C4-2B (cell line): ENCODE data around the gene FAM184B.

Experiments used
- H3K27ac ChIP-seq: fragments of 450-650 bp; 2 replicates; pipeline ENCODE4 v1.5.1; 2017
- ZFX ChIP-seq: fragments of 450-650 bp; IDR thresholded peaks from 2 replicates; pipeline ENCODE4 v1.6.1; 2017
- TF ChIP-seq, protein P1 (sequence below): fragments of 450-650 bp; conservative IDR thresholded peaks from 2 replicates; pipeline ENCODE4 v1.5.1; 2017; ENCODE audit warnings: mild to moderate bottlenecking

FAM184B gene

GRCh38 chr4:17614416-17615299 is 166.8 kb downstream of the FAM184B start, which contains the start of gene MED28:
MED28 (plus strand) TSS chr4:17614641; CDS start chr4:17614655, 14 bp downstream.
- no peak for TF ChIP-seq ZFX
- TF ChIP-seq, protein P1, sequence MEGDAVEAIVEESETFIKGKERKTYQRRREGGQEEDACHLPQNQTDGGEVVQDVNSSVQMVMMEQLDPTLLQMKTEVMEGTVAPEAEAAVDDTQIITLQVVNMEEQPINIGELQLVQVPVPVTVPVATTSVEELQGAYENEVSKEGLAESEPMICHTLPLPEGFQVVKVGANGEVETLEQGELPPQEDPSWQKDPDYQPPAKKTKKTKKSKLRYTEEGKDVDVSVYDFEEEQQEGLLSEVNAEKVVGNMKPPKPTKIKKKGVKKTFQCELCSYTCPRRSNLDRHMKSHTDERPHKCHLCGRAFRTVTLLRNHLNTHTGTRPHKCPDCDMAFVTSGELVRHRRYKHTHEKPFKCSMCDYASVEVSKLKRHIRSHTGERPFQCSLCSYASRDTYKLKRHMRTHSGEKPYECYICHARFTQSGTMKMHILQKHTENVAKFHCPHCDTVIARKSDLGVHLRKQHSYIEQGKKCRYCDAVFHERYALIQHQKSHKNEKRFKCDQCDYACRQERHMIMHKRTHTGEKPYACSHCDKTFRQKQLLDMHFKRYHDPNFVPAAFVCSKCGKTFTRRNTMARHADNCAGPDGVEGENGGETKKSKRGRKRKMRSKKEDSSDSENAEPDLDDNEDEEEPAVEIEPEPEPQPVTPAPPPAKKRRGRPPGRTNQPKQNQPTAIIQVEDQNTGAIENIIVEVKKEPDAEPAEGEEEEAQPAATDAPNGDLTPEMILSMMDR: no peak
- H3K27ac ChIP-seq: peak within 1 kb of the TSS; percentile 84

GRCh38 chr4:17613761-17614415 is 167.5 kb downstream of the FAM184B start:
- H3K27ac ChIP-seq: peak overlapping the region; percentile 84
- TF ChIP-seq ZFX: no peak

DNA sequence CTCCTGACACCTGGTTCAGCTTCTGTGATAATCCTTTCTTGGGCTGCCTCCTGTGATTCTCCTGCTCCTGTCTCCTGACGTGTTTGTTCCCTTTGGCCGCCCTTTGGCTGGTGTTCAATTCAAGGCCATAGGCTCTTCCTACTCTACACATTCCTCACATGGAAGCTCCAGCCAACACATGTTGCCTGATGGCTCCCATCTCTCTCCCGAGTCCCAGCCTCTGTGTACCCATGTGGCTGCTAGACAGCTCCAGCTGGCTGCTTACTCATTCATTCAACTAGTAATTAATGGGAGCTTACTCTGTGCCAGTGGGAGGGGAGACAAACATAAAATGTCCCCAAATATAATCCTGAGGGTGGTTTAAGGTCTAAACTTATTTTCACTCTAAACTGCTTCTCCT is 176.2 kb downstream of the FAM184B start:
- TF ChIP-seq ZFX: no peak
- H3K27ac ChIP-seq: no peak overlapping the region

GRCh38 chr4:17599826-17600225 is 181.6 kb downstream of the FAM184B start:
- no peak overlapping the region for H3K27ac ChIP-seq
- TF ChIP-seq, protein P1: no peak
- no peak for TF ChIP-seq ZFX

DNA sequence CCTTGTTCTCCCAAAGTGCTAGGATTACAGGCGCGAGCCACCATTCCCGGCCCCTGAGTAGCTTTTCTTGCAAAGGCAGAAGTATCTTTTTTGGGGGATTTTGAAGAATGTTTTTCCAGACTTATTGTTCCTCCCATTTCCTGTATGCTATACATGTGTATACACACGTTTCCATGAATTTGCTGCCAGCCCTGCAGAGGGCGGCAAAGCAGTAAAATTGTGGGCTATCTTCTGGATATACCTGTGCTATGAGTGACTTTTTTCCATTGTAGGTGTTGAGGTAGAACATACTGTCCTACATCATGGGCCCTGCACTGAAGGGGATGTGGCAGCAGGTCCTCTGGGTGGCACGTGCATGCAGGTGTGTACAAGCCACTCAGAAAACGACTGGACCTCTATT is 183.9 kb downstream of the FAM184B start:
- no peak for TF ChIP-seq ZFX
- TF ChIP-seq, protein P1: peak; percentile 49
- no peak overlapping the region for H3K27ac ChIP-seq

DNA sequence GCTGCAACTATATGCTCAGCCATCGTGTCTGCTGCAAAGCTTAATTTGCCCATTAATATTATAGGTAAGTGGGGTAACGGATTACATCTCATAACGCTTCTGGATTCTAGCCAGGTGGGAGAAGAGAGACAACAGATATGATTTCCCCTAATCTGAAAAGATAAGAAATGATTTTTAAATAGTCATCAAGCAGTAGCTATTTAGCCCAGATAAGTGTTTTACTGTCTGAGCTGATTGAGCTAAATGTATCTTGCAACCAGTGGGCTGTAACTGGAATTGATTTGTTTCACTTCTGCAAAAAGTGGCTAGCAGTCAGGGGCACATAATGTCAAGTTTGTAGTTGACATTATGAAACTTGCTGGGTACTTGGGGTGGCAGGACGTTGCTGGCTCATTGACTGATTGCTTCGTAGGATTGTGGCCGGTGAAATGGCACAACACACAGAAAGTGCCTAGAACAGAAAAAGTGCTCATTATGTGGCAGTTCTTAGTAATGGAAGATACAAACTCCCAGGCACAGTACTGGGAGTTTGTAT is 185.9 kb downstream of the FAM184B start:
- H3K27ac ChIP-seq: no peak overlapping the region
- TF ChIP-seq, protein P1: no peak
- TF ChIP-seq ZFX: no peak

DNA sequence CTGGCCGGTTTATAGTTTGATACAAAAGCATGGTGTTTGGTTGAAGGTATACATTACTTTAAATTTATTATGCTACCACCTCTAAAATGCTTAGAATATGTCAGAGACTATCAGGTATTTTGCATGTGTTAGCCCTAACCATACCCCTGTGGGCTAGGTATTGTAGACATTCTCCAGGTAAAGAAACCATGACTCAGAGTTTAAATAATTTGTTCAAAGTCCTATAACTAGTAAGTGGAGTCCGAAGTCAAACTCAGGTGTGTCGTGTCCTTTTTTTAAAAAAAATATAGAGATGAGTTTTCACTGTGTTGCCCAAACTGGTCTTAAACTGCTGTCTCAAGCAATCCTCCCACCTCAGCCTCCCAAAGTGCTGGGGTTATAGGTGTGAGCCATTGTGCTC is 192.1 kb downstream of the FAM184B start:
- no peak overlapping the region for H3K27ac ChIP-seq
- TF ChIP-seq ZFX: no peak
- TF ChIP-seq, protein P1: no peak

DNA sequence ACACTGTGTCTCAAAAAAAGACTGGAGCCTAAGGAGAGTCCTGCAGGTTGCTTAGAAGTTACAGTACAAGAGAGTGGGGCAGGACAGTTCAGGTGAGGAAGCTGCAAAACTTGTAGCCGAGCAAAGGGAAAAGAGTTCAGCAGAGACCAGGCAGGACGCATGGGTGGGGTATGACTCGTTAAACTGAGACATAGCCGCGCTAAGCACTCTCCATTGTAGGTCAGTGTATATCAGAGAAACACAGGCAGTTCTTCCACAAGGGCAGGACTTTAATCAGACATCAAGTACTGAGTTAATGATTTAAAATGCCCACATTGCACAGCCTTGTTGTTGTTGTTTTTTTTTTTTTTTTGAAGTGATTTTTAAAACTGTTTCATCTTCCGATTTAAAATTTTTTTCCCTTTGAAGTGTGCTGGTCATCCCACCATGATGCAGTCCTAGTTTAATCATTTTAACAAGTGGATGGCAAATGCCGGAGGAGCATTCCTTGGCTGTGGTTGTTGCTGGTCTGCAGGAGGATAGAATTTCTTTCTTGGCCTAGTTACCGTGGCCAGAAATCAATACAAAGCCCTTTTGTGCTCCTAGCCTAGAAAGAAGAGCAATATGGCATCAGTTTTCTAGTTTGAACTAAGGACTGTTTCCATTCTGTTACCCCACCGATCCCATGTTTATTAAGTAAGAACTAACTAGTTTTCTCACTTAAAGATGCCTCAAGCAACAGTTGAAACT is 194.2 kb downstream of the FAM184B start:
- TF ChIP-seq, protein P1: no peak
- no peak for TF ChIP-seq ZFX
- no peak overlapping the region for H3K27ac ChIP-seq
